ENCODE data around the gene IQCK.
A peak's percentile ranks its signal among the peaks of the same experiment; 100 is the strongest.
"Not testable (repeated sequence)": the region's sequence is repeated elsewhere in the genome, so short reads cannot be mapped to it uniquely, and the experiment has no call there.

The IQCK gene

GRCh38 chr16:19717741-19718623, at the start of gene IQCK, which contains the start of gene KNOP1:
TSS of gene IQCK (plus strand) at chr16:19718271. CDS start at chr16:19718307, 36 bp downstream.
TSS of gene KNOP1 (minus strand) at chr16:19718227. CDS start at chr16:19715035, 3,192 bp downstream.
- DNase-seq (ENCODE audit: low read depth, low spot score), result peak; percentile 94

DNA sequence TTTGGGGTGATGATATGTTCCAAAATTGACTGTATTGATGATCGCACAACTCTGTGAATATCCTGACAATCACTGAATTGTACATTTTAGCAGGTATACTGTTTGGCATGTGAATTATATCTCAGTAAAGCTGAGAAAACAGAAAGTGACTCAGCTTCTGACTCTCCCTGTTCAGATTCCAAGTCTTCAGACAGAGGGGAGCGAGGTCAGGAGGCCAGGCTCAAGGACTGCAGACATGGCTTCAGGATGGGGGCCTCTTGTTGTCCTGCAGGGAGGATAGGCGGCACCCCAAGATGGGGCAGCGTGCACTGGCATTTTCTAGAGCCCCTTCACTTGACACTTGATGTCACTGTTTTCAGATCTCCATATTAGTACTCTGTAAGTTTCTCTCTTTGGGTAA, 45.7 kb upstream of the IQCK start:
- no peak for DNase-seq (ENCODE audit: low read depth, low spot score)

- no peak for DNase-seq (ENCODE audit: low read depth, low spot score)
Observed at GRCh38 chr16:19674485-19674884, 43.6 kb upstream of the IQCK start.

DNA sequence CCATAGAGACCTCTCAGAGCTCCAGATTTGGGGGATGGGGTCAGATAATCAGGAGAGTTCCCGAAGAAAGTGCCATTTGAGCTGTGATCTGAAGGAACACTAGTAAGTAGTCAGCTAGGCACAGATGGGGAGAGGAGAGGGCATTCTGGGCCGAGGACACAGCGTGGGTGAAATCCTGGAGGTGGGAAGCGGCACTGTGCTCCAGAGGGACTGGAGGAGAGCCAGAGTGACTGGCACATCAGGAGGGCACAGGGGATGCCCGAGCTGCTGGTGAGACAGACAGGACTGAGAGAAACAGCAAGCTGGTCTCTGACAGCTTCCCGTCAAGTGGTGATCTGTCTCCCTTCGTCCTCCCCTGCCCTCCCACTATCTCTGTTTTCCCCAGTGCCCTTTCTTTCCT, 40.7 kb upstream of the IQCK start:
- DNase-seq (ENCODE audit: low read depth, low spot score), result no peak

DNA sequence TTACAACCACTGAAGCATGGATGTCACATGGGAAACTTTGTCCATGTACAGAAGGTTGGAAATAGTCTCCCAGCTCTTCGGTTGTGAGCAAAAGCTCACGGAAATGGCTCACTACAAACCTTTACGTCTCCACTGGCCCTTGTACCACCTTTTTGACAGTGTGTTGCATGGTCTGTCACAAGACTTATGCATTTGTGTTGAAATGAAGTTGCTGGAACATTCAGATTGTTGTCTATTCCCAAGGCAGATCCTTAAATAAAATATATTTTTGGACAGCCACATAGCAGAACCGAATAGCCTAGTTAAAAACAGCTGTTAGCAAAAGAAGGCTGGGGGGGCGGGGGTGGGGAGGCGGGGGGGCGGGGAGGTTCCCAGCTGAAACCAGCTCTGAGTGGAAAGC, 39.3 kb upstream of the IQCK start:
- DNase-seq (ENCODE audit: low read depth, low spot score), result no peak

- not testable (repeated sequence) for DNase-seq (ENCODE audit: low read depth, low spot score)
Observed at GRCh38 chr16:19679281-19679680, 38.8 kb upstream of the IQCK start.

DNA sequence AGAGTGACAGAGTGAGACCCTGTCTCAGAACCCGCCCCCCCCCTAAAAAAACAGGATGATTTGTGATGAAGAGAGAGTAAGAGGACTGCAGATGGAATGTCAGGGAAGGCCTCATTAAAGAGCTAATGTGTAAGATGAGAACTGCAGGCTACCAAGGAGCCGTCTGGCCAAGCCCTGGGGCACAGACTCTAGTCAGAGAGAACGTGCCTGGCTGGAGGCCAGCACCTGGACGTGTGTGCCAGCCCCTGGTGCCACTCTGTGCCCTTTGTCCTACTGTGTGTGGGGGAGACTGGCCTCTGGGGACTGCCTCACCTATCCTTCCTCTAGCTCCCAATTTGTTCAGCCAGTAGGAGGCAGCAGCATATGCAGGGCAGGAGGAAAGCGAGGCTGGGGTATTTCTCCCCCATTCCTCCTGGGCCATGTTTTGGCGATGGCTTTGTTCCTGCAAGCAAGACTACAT, 37.2 kb upstream of the IQCK start:
- DNase-seq (ENCODE audit: low read depth, low spot score), result no peak

- no peak for DNase-seq (ENCODE audit: low read depth, low spot score)
Observed at GRCh38 chr16:19681637-19682036, 36.4 kb upstream of the IQCK start.

DNA sequence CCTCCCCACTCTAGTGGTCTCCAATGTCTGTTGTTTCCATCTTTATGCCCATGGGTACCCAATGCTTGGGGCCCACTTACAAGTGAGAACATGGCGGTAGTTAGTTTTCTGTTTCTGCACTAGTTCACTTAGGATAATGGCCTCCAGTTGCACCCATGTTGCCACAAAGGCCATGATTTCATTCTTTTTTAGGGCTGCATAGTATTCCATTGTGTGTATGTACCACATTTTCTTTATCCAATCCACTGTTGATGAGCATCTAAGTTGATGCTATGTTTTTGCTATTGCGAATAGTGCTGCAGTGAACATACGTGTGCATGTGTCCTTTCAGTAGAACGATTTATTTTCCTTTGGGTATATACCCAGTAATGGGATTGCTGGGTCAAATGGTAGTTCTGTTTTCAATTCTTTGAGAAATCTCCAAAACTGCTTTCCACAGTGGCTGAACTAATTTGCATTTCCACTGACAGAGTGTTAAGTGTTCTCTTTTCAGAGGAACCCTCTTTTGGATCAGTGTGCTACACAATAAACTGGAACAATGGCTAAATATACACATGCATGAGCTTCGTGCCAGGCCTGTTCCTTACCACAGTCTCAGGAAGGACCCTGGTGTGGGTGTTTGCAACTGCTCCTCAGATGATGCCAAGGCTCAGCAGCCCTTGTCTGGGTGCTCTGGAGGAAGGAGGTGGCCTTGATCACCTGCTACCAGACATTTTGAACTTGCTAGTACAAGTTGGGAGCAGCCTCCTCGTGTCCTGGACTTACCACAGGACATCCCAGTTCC, 34.4 kb upstream of the IQCK start:
- no peak for DNase-seq (ENCODE audit: low read depth, low spot score)

GRCh38 chr16:19685176-19685575, 32.9 kb upstream of the IQCK start:
- DNase-seq (ENCODE audit: low read depth, low spot score), result no peak

GRCh38 chr16:19687279-19687678, 30.8 kb upstream of the IQCK start:
- peak; percentile 57 for DNase-seq (ENCODE audit: low read depth, low spot score)

DNA sequence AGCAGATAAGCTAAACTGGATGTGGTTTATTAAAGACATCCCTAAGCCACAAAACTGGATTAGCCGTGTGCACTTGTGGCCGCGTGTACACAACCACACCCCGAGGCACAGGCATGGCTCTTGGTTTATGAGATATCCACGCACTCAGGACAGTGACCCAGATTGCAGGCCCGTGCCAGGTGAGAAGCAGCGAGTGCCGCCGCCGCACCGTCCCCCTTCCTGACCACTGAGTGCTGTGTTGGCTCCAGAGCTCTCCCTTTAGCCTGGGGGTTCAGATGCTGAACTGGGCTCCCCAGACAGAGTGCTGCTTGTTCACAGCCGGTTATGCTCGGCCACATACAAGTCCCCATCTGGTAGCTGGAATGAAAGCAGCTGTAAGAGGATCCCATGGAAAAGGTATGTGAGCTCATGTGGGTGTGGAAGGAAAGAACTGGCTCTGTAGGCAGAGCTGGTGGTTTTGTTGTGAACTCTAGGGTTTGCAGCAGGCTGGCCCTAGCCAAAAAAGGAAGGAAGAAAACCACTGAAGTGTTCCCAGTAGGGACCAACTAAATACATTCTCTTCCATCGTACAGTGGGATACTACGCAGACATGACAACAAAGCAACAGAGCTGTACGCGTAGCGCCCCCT, 29.6 kb upstream of the IQCK start:
- no peak for DNase-seq (ENCODE audit: low read depth, low spot score)

DNA sequence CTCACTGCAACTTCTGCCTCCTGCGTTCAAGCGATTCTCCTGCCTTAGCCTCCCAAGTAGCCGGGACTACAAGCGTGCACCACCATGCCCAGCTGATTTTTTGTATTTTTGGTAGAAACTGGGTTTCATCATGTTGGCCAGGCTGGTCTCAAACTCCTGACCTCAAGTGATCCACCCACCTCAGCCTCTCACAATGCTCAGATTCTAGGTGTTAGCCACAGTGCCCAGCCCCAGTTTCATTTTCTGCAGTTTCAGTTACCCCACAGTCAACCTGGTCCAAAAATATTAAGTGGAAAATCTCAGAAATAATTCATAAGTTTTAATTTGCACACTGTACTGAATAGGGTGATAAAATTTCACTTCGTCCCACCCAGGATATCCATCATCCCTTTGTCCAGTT, 28.7 kb upstream of the IQCK start:
- no peak for DNase-seq (ENCODE audit: low read depth, low spot score)

DNA sequence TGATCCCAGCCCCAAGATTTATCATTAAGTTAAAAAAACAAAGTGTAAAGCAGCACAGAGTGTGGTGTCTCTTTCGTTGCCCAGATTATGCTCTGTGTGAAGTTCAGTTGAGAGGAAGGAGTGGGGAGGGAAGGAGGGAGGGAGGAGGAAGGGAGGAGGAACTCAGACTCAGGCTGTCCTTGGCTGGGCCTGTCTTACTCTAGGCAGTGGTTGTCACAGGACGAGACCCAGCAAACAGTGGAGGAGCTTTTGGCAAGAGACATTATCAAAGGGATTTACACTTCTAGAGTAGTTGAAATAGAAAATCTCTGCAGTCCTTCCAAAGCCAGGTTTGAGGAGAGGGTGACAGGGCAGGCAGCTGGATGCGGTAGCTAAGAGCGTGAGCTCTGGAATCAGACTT, 27.9 kb upstream of the IQCK start:
- DNase-seq (ENCODE audit: low read depth, low spot score), result no peak

GRCh38 chr16:19691161-19691711, 26.8 kb upstream of the IQCK start:
- peak; percentile 30 for DNase-seq (ENCODE audit: low read depth, low spot score)

GRCh38 chr16:19694989-19695388, 23.1 kb upstream of the IQCK start:
- no peak for DNase-seq (ENCODE audit: low read depth, low spot score)

- DNase-seq (ENCODE audit: low read depth, low spot score), result no peak
Observed at GRCh38 chr16:19696328-19696727, 21.7 kb upstream of the IQCK start.

- DNase-seq (ENCODE audit: low read depth, low spot score), result no peak
Observed at GRCh38 chr16:19696961-19697360, 21.1 kb upstream of the IQCK start.

DNA sequence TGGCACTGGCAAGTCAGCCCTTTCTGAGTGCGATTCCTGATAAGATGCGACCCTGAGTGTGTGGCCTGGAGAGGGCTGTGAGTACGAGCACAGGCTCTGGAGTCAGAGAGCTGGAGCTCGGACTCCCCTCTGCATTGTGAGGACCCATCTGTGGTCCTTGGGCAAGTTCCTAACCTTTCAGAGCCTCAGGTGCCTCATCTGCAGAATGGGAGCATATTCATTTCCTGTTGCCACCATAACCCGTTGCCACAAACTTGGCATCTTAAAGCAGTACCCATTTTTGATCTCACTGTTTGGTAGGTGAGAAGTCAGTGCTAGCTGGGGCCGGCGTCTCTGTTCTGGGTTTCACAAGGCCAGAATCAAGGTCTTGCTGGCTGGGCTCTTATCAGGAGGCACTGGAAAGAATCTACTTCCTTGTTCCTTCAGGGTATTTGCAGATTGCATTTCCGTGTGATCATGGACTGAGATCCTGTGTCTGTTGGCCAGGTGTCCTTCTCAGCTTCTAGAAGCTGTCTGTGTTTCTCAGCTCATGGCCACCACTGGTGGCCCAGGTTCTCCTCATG, 20.2 kb upstream of the IQCK start:
- no peak for DNase-seq (ENCODE audit: low read depth, low spot score)

- no peak for DNase-seq (ENCODE audit: low read depth, low spot score)
Observed at GRCh38 chr16:19698480-19699465, 19.3 kb upstream of the IQCK start.

Data from ELF-1 (cell line).